ENCODE results near the gene CAPZA1.
A peak's percentile ranks its signal among the peaks of the same experiment; 100 is the strongest.

Gene CAPZA1

DNA sequence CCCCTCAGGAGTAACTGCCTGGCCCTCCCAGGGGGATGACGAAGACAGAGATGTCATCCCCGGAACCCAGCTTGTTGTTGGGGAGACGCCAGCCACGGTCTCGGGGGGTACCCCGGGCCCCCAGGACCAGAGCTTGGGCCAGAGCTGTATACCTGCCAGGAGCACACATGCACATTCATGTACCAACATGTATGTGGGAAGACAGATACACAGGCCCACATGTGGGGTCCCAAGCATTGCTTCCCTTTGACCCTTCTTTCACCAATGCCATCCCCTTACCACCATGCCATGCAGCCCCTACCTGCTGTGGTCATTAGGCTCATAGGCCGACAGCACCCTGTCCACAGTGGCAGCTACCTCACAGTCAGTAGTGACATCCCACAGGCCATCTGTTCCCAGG, 90.5 kb downstream of the CAPZA1 start:
- no peak for DNase-seq (ENCODE audit: low read depth)
- no peak overlapping the region for H3K4me3 ChIP-seq (ENCODE audit: low read depth, low read length)
- TF ChIP-seq, protein P1, sequence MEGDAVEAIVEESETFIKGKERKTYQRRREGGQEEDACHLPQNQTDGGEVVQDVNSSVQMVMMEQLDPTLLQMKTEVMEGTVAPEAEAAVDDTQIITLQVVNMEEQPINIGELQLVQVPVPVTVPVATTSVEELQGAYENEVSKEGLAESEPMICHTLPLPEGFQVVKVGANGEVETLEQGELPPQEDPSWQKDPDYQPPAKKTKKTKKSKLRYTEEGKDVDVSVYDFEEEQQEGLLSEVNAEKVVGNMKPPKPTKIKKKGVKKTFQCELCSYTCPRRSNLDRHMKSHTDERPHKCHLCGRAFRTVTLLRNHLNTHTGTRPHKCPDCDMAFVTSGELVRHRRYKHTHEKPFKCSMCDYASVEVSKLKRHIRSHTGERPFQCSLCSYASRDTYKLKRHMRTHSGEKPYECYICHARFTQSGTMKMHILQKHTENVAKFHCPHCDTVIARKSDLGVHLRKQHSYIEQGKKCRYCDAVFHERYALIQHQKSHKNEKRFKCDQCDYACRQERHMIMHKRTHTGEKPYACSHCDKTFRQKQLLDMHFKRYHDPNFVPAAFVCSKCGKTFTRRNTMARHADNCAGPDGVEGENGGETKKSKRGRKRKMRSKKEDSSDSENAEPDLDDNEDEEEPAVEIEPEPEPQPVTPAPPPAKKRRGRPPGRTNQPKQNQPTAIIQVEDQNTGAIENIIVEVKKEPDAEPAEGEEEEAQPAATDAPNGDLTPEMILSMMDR (IDR thresholded peaks at IDR 0.05; ENCODE audit: low read depth, low read length, missing control alignments): no peak

DNA sequence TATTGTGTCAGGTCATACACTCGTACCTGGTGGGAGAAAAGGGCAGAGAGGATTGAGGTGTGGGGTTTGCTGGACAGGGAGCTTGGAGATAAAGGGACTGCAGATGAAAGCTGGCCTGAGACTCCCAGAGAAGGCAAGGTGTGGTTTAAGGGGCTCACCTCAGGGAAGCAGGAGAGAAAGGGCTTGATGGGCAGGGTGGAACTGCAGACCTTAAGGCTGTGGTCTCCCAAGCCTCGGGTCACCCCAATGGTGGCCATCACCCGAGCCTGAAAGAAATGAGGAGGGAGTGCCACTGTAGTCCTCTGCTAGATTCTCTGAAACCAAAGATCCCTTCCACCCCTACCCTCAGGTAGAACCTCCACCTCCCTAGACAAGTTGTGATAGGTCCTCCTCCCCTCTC, 91.0 kb downstream of the CAPZA1 start:
- TF ChIP-seq, protein P1 (IDR thresholded peaks at IDR 0.05; ENCODE audit: low read depth, low read length, missing control alignments): no peak
- DNase-seq (ENCODE audit: low read depth): no peak

DNA sequence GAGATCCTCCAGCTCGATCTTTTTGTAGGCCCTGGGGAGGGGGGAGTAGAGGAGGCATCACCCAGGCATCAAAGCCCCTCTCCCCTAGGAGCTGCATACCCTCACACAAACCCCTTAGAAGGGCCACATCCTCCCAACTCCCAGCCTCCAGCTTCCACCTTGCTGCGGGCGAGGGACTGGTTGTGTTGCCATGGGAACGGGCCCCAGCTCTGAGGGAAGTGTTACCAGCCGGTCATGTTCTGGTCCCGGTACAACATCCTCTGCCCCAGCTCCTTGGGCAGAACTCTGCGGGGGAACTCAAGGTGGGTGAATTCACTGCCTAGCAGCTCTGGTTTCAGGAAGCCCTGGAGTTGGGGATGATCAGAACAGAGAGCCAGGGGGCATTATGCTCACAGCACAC, 91.4 kb downstream of the CAPZA1 start:
- TF ChIP-seq, protein P1 (IDR thresholded peaks at IDR 0.05; ENCODE audit: low read depth, low read length, missing control alignments): no peak
- no peak for DNase-seq (ENCODE audit: low read depth)

More for the DNA sequence above, 91.0 kb downstream of the CAPZA1 start:
- no peak overlapping the region for H3K4me3 ChIP-seq (ENCODE audit: low read depth, low read length)

DNA sequence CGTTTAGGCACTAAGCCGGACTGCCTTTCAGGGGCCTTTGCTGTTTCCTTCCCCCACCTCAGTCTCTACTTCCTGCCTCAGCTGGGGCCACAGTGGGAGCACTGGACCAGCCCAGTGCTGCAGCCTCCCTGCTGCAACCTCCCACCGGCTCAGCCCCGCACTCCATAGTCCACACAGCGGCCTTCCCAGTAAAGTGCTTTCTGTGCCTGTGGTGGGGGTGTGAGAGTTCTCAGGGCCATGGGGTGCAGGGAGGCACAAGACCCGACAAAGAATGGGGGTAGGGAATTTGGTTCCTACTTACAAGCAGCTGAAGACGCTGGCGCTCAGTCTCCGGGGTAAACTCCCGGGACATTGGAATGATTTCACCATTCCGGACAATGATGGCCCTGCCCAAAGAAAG, 92.0 kb downstream of the CAPZA1 start:
- no peak overlapping the region for H3K4me3 ChIP-seq (ENCODE audit: low read depth, low read length)
- TF ChIP-seq, protein P1 (IDR thresholded peaks at IDR 0.05; ENCODE audit: low read depth, low read length, missing control alignments): no peak
- DNase-seq (ENCODE audit: low read depth): no peak

More for the DNA sequence above, 91.4 kb downstream of the CAPZA1 start:
- H3K4me3 ChIP-seq (ENCODE audit: low read depth, low read length): no peak overlapping the region

DNA sequence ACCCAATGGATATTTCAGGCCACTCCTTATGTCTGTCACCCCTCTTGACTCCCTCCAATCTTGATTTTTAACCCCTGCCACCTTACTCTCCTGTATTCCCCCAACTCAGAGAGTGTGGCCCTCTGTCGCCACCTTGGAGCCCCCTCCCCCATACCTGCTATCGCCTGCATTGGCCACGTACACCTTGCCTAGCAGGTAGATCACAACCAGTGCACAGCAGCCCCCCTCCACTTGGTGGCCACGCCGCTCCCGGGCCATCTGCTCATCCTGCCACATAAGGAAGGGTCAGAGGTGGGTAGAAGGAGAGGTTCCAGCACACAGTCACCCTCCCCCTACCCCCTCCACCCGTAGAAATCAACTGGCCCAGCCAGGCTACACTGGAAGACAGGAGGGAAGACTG, 92.6 kb downstream of the CAPZA1 start:
- TF ChIP-seq, protein P1 (IDR thresholded peaks at IDR 0.05; ENCODE audit: low read depth, low read length, missing control alignments): no peak
- no peak overlapping the region for H3K4me3 ChIP-seq (ENCODE audit: low read depth, low read length)
- no peak for DNase-seq (ENCODE audit: low read depth)

DNA sequence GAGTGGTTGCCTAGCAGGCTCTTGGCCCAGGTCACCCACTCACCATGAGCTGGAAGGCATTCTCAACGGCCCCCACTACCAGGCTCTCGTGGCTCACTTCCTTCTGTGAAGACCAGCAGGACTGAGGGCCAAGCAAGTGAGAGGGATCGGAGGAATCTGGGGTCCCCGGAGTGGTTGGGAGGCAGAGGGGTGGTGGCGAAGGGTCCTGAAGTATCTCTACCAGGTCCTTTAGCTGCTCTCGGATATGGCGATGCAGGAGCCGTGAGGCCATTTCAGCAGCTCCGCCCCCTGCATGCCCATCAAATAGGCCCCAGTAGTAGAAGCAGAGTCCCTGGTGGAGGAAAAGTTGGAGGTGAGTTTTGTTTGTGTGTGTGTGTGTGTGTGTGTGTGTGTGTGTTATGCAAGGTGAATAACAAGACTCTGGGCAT, 93.1 kb downstream of the CAPZA1 start:
- no peak for DNase-seq (ENCODE audit: low read depth)
- TF ChIP-seq, protein P1 (IDR thresholded peaks at IDR 0.05; ENCODE audit: low read depth, low read length, missing control alignments): no peak

DNA sequence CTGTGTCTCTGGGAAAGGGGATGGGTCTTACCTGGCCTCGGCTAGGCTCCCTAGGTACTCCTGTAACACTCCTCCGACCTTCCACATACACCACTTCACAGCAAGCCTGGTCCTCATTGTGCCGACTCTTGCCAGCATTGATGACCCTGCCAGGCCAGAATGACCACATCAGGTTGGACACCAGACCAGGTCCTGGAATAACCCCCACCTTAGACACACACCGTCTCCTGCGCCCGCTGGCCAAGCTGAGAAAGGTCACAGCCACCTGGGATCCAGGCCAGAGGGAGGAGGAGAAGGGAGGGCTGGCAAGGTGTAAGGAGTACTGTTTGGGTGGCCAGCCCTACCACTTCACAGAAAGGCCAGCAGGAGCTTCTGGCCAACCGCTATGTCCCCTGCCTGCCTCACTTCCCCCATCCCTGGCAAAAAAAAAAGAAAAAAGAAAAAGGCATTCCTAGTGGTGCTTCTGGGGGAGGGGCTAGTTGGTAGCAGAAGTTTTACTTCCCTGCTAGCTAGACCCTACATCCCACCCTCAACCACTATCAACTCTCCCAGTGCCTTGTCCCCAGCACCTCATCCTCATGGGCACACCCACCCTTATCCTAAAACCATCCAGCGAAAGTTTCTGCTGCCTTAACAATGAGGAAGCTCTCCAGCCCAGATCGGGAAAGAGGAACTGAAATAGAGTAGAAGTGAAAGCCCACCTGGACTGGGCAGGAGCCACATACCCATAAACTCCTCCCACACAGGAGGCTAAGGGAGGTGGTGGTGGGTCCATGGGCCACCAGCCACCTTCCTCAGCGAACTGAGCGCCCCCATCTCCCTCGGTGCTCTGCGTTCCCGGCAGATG, 94.1 kb downstream of the CAPZA1 start:
- TF ChIP-seq, protein P1 (IDR thresholded peaks at IDR 0.05; ENCODE audit: low read depth, low read length, missing control alignments): no peak
- peak; percentile 51 for DNase-seq (ENCODE audit: low read depth)
- peak overlapping the region; percentile 60 for H3K4me3 ChIP-seq (ENCODE audit: low read depth, low read length)

More for the DNA sequence above, 93.1 kb downstream of the CAPZA1 start:
- no peak overlapping the region for H3K4me3 ChIP-seq (ENCODE audit: low read depth, low read length)
